ENCODE measurements around the gene GCHFR.

The GCHFR gene

GRCh38 chr15:40769274-40770146, 5.6 kb downstream of the GCHFR start, which contains the start of gene C15orf62 (continued):
- TF ChIP-seq ZNF398 (tag by site-specific recombination; IDR thresholded peaks at IDR 0.05) = peak; percentile 88
- no peak for TF ChIP-seq ZNF585B (tag by site-specific recombination; IDR thresholded peaks at IDR 0.05)
- peak; percentile 80 for TF ChIP-seq PATZ1 (tag by site-specific recombination; IDR thresholded peaks at IDR 0.05)
- TF ChIP-seq ZSCAN16 (tag by site-specific recombination; IDR thresholded peaks at IDR 0.05) = no peak
- TF ChIP-seq ZNF600 (tag by site-specific recombination; IDR thresholded peaks at IDR 0.05) = peak; percentile 81
- TF ChIP-seq ZNF394 (tag by site-specific recombination; IDR thresholded peaks at IDR 0.05; ENCODE audit: borderline replicate concordance) = no peak
- no peak for TF ChIP-seq ZNF571 (tag by site-specific recombination; IDR thresholded peaks at IDR 0.05)
- TF ChIP-seq KLF17 (tag by site-specific recombination; IDR thresholded peaks at IDR 0.05) = peak; percentile 97
- peak; percentile 49; the same call in 1 of the 2 replicates for TF ChIP-seq TSHZ1 (tag by site-specific recombination; IDR thresholded peaks at IDR 0.05; ENCODE audit: borderline replicate concordance)
- TF ChIP-seq KLF16 (tag by site-specific recombination; IDR thresholded peaks at IDR 0.05) = 0 out of 2 replicates have a peak, but pooled peaks have one; percentile 31
- TF ChIP-seq FEZF1 (tag by site-specific recombination; IDR thresholded peaks at IDR 0.05) = 0 out of 2 replicates have a peak, but pooled peaks have one; percentile 9
- no peak for TF ChIP-seq ZNF211 (tag by site-specific recombination; IDR thresholded peaks at IDR 0.05; ENCODE audit: low read depth)
- TF ChIP-seq ZNF514 (tag by site-specific recombination; IDR thresholded peaks at IDR 0.05) = no peak
- no peak for TF ChIP-seq ZSCAN5A (tag by site-specific recombination; IDR thresholded peaks at IDR 0.05)
- TF ChIP-seq ZNF140 (tag by site-specific recombination; IDR thresholded peaks at IDR 0.05) = no peak
- TF ChIP-seq ATF2 (tag by site-specific recombination; IDR thresholded peaks at IDR 0.05; ENCODE audit: low read depth) = no peak
- no peak for TF ChIP-seq ZNF362 (tag by site-specific recombination; IDR thresholded peaks at IDR 0.05)
- no peak for TF ChIP-seq ZNF664 (tag by site-specific recombination; IDR thresholded peaks at IDR 0.05)
- no peak for TF ChIP-seq ZNF555 (tag by site-specific recombination; conservative IDR thresholded peaks at IDR 0.05)
- peak; percentile 31; the same call in 1 of the 2 replicates for TF ChIP-seq ZBTB21 (tag by site-specific recombination; IDR thresholded peaks at IDR 0.05)
- no peak for TF ChIP-seq ZNF302 (tag by site-specific recombination; IDR thresholded peaks at IDR 0.05; ENCODE audit: low read depth)
- no peak for TF ChIP-seq ZNF350 (tag by site-specific recombination; IDR thresholded peaks at IDR 0.05)
- no peak for TF ChIP-seq ZNF239 (tag by site-specific recombination; IDR thresholded peaks at IDR 0.05)
- 0 out of 2 replicates have a peak, but pooled peaks have one; percentile 44 for TF ChIP-seq ZNF843 (tag by site-specific recombination; IDR thresholded peaks at IDR 0.05)
- no peak for TF ChIP-seq ZNF776 (tag by site-specific recombination; IDR thresholded peaks at IDR 0.05; ENCODE audit: borderline replicate concordance)

Measured in HEK293 (cell line).